Adrenal gland (tissue), 12 donors: ENCODE data around the gene TENT4A. TPM values are rescaled to one million over a fixed set of nuclear protein-coding genes. Genes with fewer than 3 reads are reported as not detected.

Experiments used
- DNase-seq, 7 donors: peaks; one replicate each; pipeline ENCODE4 v3.0.0-alpha.2; 2019 to 2020
- H3K27ac ChIP-seq, 5 donors: fragments of 200-600 bp; sonication (generic) in 4 of 5; 1 replicate in 3 of 5; 2 replicates in 2 of 5; pipeline versions ENCODE4 v1.5.1 to v1.8.0; 2016 to 2020; ENCODE audit warnings: mild to moderate bottlenecking in 1 of 5
- H3K27me3 ChIP-seq: fragments of 200-600 bp; 2 replicates; pipeline ENCODE4 v1.8.0; 2021
- H3K36me3 ChIP-seq, 2 donors: fragments of 200-600 bp; replicated peaks in 1 of 2; 1 replicate in 1 of 2; 2 replicates in 1 of 2; pipeline versions ENCODE4 v1.5.1 to v1.8.0; 2018 to 2022
- H3K4me1 ChIP-seq, 2 donors: fragments of 200-600 bp; replicated peaks in 1 of 2; 1 replicate in 1 of 2; 2 replicates in 1 of 2; pipeline versions ENCODE4 v1.5.1 to v1.8.0; 2018 to 2021
- H3K4me3 ChIP-seq, 4 donors: fragments of 200-600 bp; sonication (generic) in 3 of 4; one replicate each; pipeline ENCODE4 v1.5.1; 2016 to 2018
- H3K9me3 ChIP-seq, 3 donors: fragments of 200-600 bp; sonication (generic) in 1 of 3; replicated peaks in 1 of 3; 1 replicate in 2 of 3; 2 replicates in 1 of 3; pipeline versions ENCODE4 v1.5.1 to v1.8.0; 2016 to 2021
- POLR2A ChIP-seq, 2 donors: fragments of 450-650 bp; IDR thresholded peaks; one replicate each; pipeline ENCODE4 v1.6.1; 2017; ENCODE audit warnings: antibody characterized with exemption in 2 of 2, mild to moderate bottlenecking in 2 of 2, moderate library complexity in 1 of 2
- WGBS, 4 donors: extraction: QIAGEN DNeasy Blood & Tissue Kit in 2 of 4; methylation state at CpG; one replicate each; pipeline versions ENCODE4 v1.1.5 to v1.1.7; 2013 to 2017; 5-methylcytosine and 5-hydroxymethylcytosine counted together
- intact Hi-C, 2 donors: fragments of 100-400 bp; cut with DNase I; formaldehyde crosslinking; loops; one replicate each; pipeline versions ENCODE4 v1.14.1 to v1.15.0; 2022 to 2023
- polyA plus RNA-seq, 3 donors: library from polyadenylated mRNA; stranded (reverse); fragments of 200-250 nt in 2 of 3; fragments of 350-450 nt in 1 of 3; fragmentation: Illumina TruSeq in 1 of 3; extraction: RNeasy Lipid Tissue Mini Kit (QIAGEN cat#74804) in 1 of 3; gene quantifications; one replicate each; pipeline ENCODE4 v1.2.3, GENCODE V29; 2013 to 2014
- total RNA-seq, 9 donors: library from RNA; depleted of rRNA in 4 of 9; stranded (reverse); fragments of >200 nt in 4 of 9; fragments of 120-200 nt in 1 of 9; fragmentation: NEBNext Ultra II Directional in 1 of 9; extraction: Animal tissue kit (Norgen Biotek cat#: 25700) in 1 of 9; gene quantifications; one replicate each; pipeline versions ENCODE4 v1.1.0 to v1.2.4, GENCODE V29; 2013 to 2023
- TF ChIP-seq, protein P1 (sequence below), 6 experiments: fragments of 450-650 bp in 4 of 6; fragments of 200-600 bp in 2 of 6; sonication (generic) in 1 of 6; IDR thresholded peaks; 1 replicate in 5 of 6; 2 replicates in 1 of 6; pipeline versions ENCODE4 v1.5.1 to v1.8.0; 2016 to 2021; ENCODE audit warnings: antibody characterized with exemption in 6 of 6, mild to moderate bottlenecking in 2 of 6, moderate library complexity in 1 of 6
- donor health status: healthy with polysubstance abuse.
- donor health status: Bipolar disorder and iron deficiency.
- donor health status: DM: yes; HTN: yes; CAD: no.
- donor health status: DM: no; HTN: no; CAD: no.
- donor health status: DM: no; HTN: no; CAD: no.
- donor health status: DM: yes; HTN: yes; CAD: no.

TENT4A gene
- total and polyA plus RNA-seq, 12 donors, result 9.1 to 24.4 (median 14.4) TPM

DNA sequence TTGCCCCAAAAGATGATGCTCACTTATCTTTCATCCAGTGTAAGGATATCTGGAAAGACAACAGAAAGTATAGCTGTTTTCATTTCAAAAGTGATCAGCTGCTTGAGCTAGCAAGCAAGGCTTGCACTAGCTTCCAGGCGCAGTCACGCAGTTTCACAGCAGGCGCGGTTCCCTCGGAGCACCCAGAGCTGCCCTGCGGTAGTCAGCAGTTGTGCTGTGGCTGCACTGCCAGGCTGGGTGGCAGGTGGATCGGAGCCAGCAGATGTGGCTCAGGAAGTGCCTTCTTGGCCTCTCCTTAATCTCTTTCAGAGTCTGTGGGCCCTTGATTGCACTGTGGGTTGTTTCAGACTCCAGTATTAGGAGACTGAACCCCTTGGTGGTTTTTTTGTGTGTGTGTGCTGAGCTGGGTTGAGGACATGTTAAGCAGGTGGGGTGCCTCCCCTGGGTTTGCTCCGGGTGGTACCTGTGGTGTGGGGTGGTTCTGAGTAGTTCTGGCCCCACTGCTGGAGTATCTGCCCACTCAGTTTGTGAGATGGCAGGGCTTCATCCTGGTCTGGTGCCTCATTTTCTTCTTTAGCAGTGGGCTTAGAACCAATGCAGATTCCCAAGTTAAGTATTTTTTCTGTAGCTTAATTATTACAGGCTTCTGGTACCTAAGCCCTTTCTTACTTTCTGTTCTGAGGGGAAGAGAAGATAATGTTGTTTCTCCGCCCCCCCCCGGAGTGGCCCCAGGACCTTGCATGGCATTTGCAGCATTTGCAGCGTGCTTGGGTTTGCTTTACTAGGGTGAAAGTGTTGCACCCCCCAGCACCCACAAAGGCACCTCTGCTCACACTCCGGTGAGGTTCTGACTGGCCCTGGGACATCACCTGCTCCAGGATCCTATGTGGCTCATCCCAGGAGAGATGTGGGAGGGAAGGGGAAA lies 16.4 kb downstream of the TENT4A start:
- DNase-seq, result peak in 4 of 7 donors; percentile 39 to 81 (median 51)
- Histone ChIP-seq H3K4me1 (peaks cover 17 to 47% of the 10 kb centered on the region in 2 donors), H3K9me3 (no peaks in the 10 kb centered on the region), H3K27me3 (no peaks in the 10 kb centered on the region), H3K4me3 (no peak overlapping the region), H3K36me3 (no peaks in the 10 kb centered on the region), H3K27ac (peak overlapping the region in 1 of 5 donors; percentile 4)
- TF ChIP-seq, protein P1, sequence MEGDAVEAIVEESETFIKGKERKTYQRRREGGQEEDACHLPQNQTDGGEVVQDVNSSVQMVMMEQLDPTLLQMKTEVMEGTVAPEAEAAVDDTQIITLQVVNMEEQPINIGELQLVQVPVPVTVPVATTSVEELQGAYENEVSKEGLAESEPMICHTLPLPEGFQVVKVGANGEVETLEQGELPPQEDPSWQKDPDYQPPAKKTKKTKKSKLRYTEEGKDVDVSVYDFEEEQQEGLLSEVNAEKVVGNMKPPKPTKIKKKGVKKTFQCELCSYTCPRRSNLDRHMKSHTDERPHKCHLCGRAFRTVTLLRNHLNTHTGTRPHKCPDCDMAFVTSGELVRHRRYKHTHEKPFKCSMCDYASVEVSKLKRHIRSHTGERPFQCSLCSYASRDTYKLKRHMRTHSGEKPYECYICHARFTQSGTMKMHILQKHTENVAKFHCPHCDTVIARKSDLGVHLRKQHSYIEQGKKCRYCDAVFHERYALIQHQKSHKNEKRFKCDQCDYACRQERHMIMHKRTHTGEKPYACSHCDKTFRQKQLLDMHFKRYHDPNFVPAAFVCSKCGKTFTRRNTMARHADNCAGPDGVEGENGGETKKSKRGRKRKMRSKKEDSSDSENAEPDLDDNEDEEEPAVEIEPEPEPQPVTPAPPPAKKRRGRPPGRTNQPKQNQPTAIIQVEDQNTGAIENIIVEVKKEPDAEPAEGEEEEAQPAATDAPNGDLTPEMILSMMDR (IDR thresholded peaks at IDR 0.05), result no peak
- TF ChIP-seq POLR2A (IDR thresholded peaks at IDR 0.05), result no peak
- intact Hi-C loops, result no loop called here
- whole genome bisulfite sequencing, 4 donors, result 77 to 89% (median 83%) methylated on average over 5 to 12 of the region's 12 CpGs

DNA sequence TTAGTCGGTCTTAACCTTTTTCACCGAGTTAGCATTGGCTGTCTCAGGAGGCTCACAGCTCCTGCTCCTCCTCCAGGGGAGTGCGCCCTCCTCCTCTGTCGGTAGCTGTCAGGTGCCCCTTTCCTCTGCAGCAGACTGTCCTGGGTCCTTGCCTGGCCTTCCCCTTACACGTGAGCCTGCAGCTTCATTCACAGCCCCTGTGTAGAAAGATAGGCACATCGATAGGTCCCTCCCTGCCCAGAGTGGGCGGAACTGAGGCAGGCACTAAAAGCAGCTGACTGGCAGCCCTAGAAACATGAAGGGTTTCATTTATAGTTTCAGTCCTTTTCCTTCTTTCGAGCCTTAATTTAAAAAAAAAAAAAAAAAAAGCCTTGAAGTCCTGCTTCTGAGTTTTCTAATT lies 17.2 kb downstream of the TENT4A start:
- H3K27ac ChIP-seq, result no peak overlapping the region
- intact Hi-C loops, result no loop called here

DNA sequence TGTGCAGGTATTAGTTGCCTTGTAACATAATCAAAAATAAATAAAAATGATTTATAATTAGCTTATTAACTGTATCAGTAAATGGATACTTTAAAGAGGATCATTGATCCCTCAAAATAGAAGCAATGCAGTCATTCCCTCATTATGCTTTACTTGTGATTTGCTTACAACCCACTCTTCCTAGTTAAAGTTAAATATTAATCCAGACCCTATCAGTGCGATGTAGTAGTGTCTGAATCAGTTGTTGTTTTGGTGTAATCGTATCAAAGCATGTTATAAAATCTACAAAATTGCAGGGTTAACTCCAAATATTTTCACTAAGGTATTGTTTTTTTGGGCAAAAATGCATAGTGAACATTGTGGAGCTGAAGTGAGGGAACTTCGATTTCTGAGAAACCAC lies 17.6 kb downstream of the TENT4A start:
- no peaks in the 10 kb centered on the region for H3K9me3 ChIP-seq
- intact Hi-C loops, result no loop called here
- H3K4me1 ChIP-seq, result peaks cover 18 to 55% of the 10 kb centered on the region in 2 donors
- H3K27me3 ChIP-seq, result no peaks in the 10 kb centered on the region
- TF ChIP-seq, protein P1 (IDR thresholded peaks at IDR 0.05), result no peak
- TF ChIP-seq POLR2A (IDR thresholded peaks at IDR 0.05), result no peak
- DNase-seq, result no peak
- WGBS, 4 donors, result 89 to 94% (median 91%) methylated on average over 3 of the region's 3 CpGs
- H3K36me3 ChIP-seq, result no peaks in the 10 kb centered on the region
- no peak overlapping the region for H3K27ac ChIP-seq
- no peak overlapping the region for H3K4me3 ChIP-seq

More for the DNA sequence above, 17.2 kb downstream of the TENT4A start:
- H3K36me3 ChIP-seq, result no peaks in the 10 kb centered on the region
- TF ChIP-seq POLR2A (IDR thresholded peaks at IDR 0.05), result no peak
- TF ChIP-seq, protein P1 (IDR thresholded peaks at IDR 0.05), result no peak
- H3K27me3 ChIP-seq, result no peaks in the 10 kb centered on the region
- peaks cover 18 to 55% of the 10 kb centered on the region in 2 donors for H3K4me1 ChIP-seq
- H3K9me3 ChIP-seq, result no peaks in the 10 kb centered on the region
- DNase-seq, result peak in 1 of 7 donors; percentile 16
- H3K4me3 ChIP-seq, result no peak overlapping the region
- 66 to 78% (median 69%) methylated on average over 8 of the region's 8 CpGs for WGBS, 4 donors

DNA sequence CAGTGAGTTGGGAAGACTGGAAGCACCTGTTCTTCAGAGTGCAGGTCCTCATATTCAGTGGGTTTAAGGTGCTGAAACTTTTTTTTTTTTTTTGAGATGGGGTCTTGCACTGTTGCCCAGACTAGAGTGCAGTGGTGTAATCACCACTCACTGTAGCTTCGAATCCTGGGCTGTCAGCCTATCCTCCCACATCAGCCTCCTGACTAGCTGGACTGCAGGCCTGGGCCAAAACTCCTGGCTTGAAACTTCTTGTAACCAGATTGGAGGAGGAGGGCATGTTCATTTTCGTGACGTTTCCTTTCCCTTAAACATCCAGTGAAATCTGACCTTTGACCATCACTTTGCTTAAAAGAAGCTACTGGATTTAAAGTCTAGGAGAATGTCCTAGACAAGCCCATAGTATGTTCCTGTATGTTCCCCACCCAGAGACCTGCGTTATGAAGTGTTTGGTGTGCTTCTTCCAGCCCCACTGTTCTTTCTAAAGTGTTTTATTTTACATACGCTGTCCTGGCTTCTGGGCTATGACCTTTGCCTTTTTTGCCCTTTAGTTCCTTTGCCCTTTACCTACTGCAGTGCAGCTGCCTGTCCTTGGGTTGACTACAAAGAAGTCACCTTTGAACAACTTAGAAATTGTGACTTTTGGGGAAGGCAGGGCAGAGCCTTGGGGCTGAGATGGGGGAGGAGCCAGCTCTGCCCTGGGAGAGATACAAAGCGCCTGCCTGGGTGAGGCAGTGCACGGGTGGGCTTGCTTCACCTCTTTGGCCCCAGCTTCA lies 18.4 kb downstream of the TENT4A start:
- Histone ChIP-seq H3K4me3 (no peak overlapping the region), H3K4me1 (peaks cover 18 to 55% of the 10 kb centered on the region in 2 donors), H3K27ac (peak overlapping the region in 4 of 5 donors; percentile 3 to 80 (median 59)), H3K36me3 (no peaks in the 10 kb centered on the region), H3K27me3 (no peaks in the 10 kb centered on the region), H3K9me3 (no peaks in the 10 kb centered on the region)
- no peak for TF ChIP-seq POLR2A (IDR thresholded peaks at IDR 0.05)
- TF ChIP-seq, protein P1 (IDR thresholded peaks at IDR 0.05), result no peak
- intact Hi-C loops, result no loop called here
- peak in 1 of 7 donors; percentile 51 for DNase-seq
- 44 to 54% (median 50%) methylated on average over 6 to 7 of the region's 7 CpGs for WGBS, 4 donors
